GM12891 (cell line): ENCODE data around the gene NRP2.

Experiments
- PAX5 ChIP-seq: IDR thresholded peaks from 2 replicates; pipeline ENCODE4 v1.6.1; 2011; ENCODE audit warnings: low read length, moderate library complexity, mild to moderate bottlenecking; ENCODE audit not compliant: insufficient read depth, severe bottlenecking
- POLR2A ChIP-seq: IDR thresholded peaks from 2 replicates; pipeline ENCODE4 v1.6.1; 2011; ENCODE audit warnings: low read depth, low read length, control low read depth
- POLR2AphosphoS5 ChIP-seq: IDR thresholded peaks from 2 replicates; pipeline ENCODE4 v1.6.1; 2011; ENCODE audit warnings: low read depth, low read length, control low read depth

- TF ChIP-seq POLR2A, result no peak
- no peak for TF ChIP-seq POLR2AphosphoS5
- TF ChIP-seq PAX5, result no peak
These were observed 25.8 kb upstream of the NRP2 start for GRCh38 chr2:205656461-205656860.
